Aorta (tissue), 5 donors: Measurements from ENCODE around the gene CRYZL1. TPM values are rescaled to one million over a fixed set of nuclear protein-coding genes. Genes with fewer than 3 reads are reported as not detected.
"Not testable (repeated sequence)": the region's sequence is repeated elsewhere in the genome, so short reads cannot be mapped to it uniquely, and the experiment has no call there.

Source experiments
- ATAC-seq: fragments of 200-7000 bp; cut with Tn5 transposase; one replicate; pipeline ENCODE4 v1.9.1; 2022; ENCODE audit warnings: moderate library complexity; ENCODE audit not compliant: low FRiP score
- DNase-seq, 2 donors: peaks; one replicate each; pipeline ENCODE4 v3.0.0-alpha.2; 2020
- H3K27ac ChIP-seq, 2 donors: one replicate each; pipeline ENCODE4 v1.5.1; 2013; ENCODE audit warnings: low read length in 2 of 2, mild to moderate bottlenecking in 2 of 2, moderate library complexity in 2 of 2, control low read depth in 1 of 2, inconsistent platforms in 1 of 2, low read depth in 1 of 2
- H3K27me3 ChIP-seq, 2 donors: one replicate each; pipeline ENCODE4 v1.6.1; 2013; ENCODE audit warnings: control low read depth in 1 of 2, low read length in 1 of 2, mild to moderate bottlenecking in 1 of 2, moderate library complexity in 1 of 2; ENCODE audit not compliant: insufficient read depth in 2 of 2, control insufficient read depth in 1 of 2
- H3K36me3 ChIP-seq, 2 donors: one replicate each; pipeline ENCODE4 v1.6.1; 2013; ENCODE audit warnings: control low read depth in 1 of 2, low read length in 1 of 2, mild to moderate bottlenecking in 1 of 2; ENCODE audit not compliant: insufficient read depth in 2 of 2, control insufficient read depth in 1 of 2
- H3K4me1 ChIP-seq, 2 donors: one replicate each; pipeline ENCODE4 v1.6.1; 2013; ENCODE audit warnings: low read length in 2 of 2, control low read depth in 1 of 2, mild to moderate bottlenecking in 1 of 2, moderate library complexity in 1 of 2; ENCODE audit not compliant: insufficient read depth in 2 of 2, control insufficient read depth in 1 of 2
- H3K4me3 ChIP-seq, 2 donors: one replicate each; pipeline ENCODE4 v1.5.1; 2013; ENCODE audit warnings: low read length in 2 of 2, control low read depth in 1 of 2, mild to moderate bottlenecking in 1 of 2
- H3K9me3 ChIP-seq: one replicate; pipeline ENCODE4 v1.6.1; 2013; ENCODE audit warnings: mild to moderate bottlenecking, low read length; ENCODE audit not compliant: control insufficient read depth
- WGBS, 2 donors: extraction: QIAGEN DNeasy Blood & Tissue Kit; methylation state at CpG; one replicate each; pipeline ENCODE4 v1.1.7; 2013; 5-methylcytosine and 5-hydroxymethylcytosine counted together
- intact Hi-C, 2 donors: fragments of 100-400 bp; cut with DNase I; formaldehyde crosslinking; loops; one replicate each; pipeline versions ENCODE4 v1.14.2 to v1.15.0; 2022
- polyA plus RNA-seq, 2 donors: library from polyadenylated mRNA; stranded (reverse); fragments of 200-250 nt; gene quantifications; one replicate each; pipeline ENCODE4 v1.2.3, GENCODE V29; 2013
- total RNA-seq, 2 donors: library from RNA; stranded (reverse); fragmentation: NEBNext Ultra II Directional; extraction: Animal tissue kit (Norgen Biotek cat#: 25700); gene quantifications; one replicate each; pipeline ENCODE4 v1.2.1, GENCODE V29; 2021
- donor health status: healthy with polysubstance abuse.
- donor health status: Bipolar disorder and iron deficiency.
- donor health status: DM: no; HTN: no; CAD: no.
- donor health status: DM: no; HTN: no; CAD: no.
- donor health status: DM: yes; HTN: yes; CAD: no.

Gene CRYZL1
- total and polyA plus RNA-seq, 4 donors = 49.4 to 65.2 (median 61.5) TPM

DNA sequence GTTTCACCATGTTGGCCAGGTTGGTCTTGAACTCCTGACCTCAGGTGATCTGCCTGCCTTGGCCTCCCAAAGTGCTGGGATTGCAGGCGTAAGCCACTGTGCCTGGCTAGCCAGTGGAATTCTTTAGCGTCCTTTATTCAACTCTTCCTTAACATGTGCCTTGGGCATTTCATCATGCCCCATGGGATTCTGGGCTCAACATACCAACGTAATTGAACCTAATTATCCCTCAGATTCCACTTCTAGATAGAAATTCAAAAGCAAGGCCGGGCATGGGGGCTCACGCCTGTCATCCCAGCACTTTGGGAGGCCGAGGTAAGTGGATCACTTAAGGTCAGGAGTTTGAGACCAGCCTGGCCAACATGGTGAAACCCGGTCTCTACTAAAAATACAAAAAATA is 15.4 kb downstream of the CRYZL1 start:
- H3K27ac ChIP-seq, DNase-seq, H3K9me3 ChIP-seq, ATAC-seq, H3K36me3 ChIP-seq, H3K4me1 ChIP-seq, H3K27me3 ChIP-seq, intact Hi-C loops, H3K4me3 ChIP-seq: not testable (repeated sequence)
- WGBS, 2 donors = 90 to 91% methylated on average over 7 of the region's 7 CpGs

DNA sequence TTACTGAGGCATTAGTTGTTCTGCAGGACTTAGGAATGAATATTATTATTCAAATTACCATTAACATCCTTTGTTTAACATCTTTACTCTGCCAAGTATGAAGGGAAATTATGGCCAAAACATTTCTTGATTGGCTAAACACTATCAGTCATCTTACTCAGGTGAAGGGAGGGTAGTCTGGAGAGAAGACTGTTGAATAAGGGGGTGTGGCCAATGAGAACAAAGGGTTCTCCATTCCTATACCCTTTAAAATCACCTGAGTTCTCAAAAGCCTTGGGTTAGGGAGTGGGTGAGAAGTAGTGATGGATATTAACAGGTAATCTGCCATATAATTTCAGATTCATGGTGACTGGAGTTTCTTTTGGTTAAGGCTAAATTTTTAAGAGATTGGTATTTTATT is 19.3 kb downstream of the CRYZL1 start:
- DNase-seq (no peak), ATAC-seq (no peak)
- Histone ChIP-seq H3K9me3 (no peaks in the 10 kb centered on the region), H3K4me1 (no peaks in the 10 kb centered on the region), H3K4me3 (no peak overlapping the region), H3K27me3 (no peaks in the 10 kb centered on the region), H3K27ac (no peak overlapping the region), H3K36me3 (peaks cover 0 to 2% of the 10 kb centered on the region in 2 donors)
- intact Hi-C loops = no loop called here

DNA sequence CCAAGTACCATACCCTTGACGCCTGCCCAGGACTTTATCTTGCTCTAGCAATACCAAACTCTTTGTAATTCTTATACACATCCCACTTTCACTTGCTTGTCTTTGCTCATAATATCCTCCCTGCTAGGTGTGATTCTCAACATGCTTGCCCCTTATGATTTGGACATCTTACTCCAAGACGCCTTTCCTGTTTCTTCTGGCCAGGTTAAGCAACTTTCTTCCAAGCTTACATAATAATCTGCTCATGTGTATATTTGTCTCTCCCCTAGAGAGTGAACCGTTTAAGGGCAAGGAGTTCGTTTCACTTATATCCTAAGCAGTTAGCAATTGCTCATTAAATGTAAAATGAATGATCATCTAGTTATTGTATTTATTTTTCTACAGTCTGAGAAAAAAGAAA is 21.8 kb downstream of the CRYZL1 start:
- H3K27ac ChIP-seq = no peak overlapping the region
- no peak for DNase-seq
- no peak overlapping the region for H3K4me3 ChIP-seq
- no peaks in the 10 kb centered on the region for H3K4me1 ChIP-seq
- no peaks in the 10 kb centered on the region for H3K9me3 ChIP-seq
- WGBS, 2 donors = 88 to 89% methylated on average over 4 of the region's 4 CpGs
- intact Hi-C loops = no loop called here
- no peaks in the 10 kb centered on the region for H3K27me3 ChIP-seq
- H3K36me3 ChIP-seq = peaks cover 0 to 2% of the 10 kb centered on the region in 2 donors
- no peak for ATAC-seq

DNA sequence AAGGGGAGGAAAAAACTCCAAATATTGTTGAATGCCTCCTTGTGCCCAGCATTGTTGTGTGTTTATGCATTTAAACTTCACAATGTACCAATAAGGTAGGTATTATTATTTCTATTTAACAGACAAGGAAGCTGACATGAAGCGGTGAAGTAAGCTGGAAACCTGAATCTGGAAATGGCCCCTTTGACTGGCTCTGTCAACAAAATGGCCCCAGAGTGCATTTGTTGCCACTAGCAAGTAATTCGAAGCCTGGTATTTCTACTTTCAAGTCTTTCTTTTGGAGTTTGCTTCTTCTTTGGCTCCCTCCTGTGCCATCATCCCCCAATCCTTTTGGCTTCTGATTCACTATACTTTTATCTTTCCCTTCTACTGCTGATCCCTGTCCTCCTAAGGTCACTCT is 23.1 kb downstream of the CRYZL1 start:
- Histone ChIP-seq H3K27me3 (no peaks in the 10 kb centered on the region), H3K36me3 (peaks cover 0 to 2% of the 10 kb centered on the region in 2 donors), H3K4me3 (no peak overlapping the region), H3K4me1 (no peaks in the 10 kb centered on the region), H3K9me3 (no peaks in the 10 kb centered on the region), H3K27ac (no peak overlapping the region)
- no peak for ATAC-seq
- intact Hi-C loops = no loop called here
- DNase-seq = no peak
- WGBS, 2 donors = 99 to 100% methylated on average over 2 of the region's 2 CpGs

DNA sequence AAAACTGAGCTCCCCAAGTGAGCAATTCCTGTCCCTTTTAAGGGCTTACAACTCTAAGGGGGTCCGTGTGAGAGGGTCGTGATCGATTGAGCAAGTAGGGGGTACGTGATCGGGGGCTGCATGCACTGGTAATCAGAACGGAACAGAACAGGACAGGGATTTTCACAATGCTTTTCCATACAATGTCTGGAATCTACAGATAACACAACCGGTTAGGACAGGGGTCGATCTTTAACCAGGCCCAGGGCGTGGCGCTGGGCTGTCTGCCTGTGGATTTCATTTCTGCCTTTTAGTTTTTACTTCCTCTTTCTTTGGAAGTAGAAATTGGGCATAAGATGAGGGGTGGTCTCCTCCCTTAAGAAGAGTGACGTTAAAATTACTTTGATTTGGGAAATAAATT is 24.0 kb downstream of the CRYZL1 start:
- H3K27ac ChIP-seq, H3K36me3 ChIP-seq, H3K9me3 ChIP-seq, H3K4me3 ChIP-seq, DNase-seq, H3K27me3 ChIP-seq, ATAC-seq, intact Hi-C loops, H3K4me1 ChIP-seq: not testable (repeated sequence)
- 94 to 95% methylated on average over 11 of the region's 11 CpGs for WGBS, 2 donors

DNA sequence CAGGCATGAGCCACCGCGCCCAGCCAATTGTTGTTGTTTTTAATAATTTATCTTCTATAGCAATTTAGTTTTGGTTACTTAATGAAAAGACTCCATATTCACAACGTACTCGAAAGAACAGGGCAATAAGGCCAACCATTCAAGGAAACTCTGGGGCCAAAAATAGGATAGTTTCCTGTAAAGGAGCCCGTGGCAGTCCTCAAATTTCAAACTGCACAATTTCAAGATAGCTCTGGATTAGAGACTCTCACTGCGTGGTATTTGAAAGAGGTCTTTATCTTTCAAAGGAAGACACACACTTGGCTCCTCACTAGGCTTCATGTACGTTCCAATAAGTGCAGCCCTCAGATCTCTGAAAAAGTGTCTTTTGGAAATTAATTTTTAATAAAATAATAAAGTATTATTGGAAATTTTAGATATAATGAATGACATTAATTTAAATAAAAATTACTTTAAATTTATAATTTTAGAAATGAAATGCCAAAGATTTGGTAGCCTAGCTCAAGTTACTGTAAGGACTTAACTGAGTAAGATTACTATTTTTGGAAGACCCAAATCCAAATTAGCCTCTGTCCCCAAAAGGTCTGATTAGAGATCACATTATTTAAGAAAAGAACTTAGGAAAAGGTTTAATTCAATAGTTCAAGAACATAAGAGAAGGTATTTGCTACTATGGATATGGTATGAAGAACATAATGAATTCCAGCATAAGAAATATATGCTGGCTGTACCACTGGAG is 30.4 kb downstream of the CRYZL1 start:
- intact Hi-C loops = no loop called here
- DNase-seq (no peak), ATAC-seq (no peak)
- Histone ChIP-seq H3K4me1 (no peaks in the 10 kb centered on the region), H3K4me3 (no peak overlapping the region), H3K27me3 (no peaks in the 10 kb centered on the region), H3K36me3 (peaks cover 0 to 3% of the 10 kb centered on the region in 2 donors), H3K27ac (no peak overlapping the region), H3K9me3 (no peaks in the 10 kb centered on the region)
- whole genome bisulfite sequencing, 2 donors = 90 to 92% methylated on average over 7 of the region's 7 CpGs

DNA sequence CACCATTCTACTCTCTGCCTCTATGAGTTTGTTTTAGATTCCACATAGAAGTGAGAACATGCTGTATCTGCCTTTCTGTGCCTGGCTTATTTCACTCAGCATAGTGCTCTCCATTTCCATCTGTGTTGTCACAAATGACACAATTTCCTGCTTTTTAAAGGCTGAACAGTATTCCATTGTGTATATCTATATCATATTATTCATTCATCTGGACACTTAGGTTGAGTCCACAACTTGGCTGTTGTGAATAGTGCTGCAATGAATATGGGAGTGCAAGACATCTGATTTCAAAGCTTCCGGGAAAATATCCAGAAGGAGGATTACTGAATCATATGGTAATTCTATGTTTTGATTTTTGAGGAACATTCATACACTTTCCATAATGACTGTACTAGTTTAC is 33.0 kb downstream of the CRYZL1 start:
- Histone ChIP-seq H3K9me3 (no peaks in the 10 kb centered on the region), H3K27ac (no peak overlapping the region), H3K27me3 (no peaks in the 10 kb centered on the region), H3K4me3 (no peak overlapping the region), H3K36me3 (peaks cover 0 to 3% of the 10 kb centered on the region in 2 donors), H3K4me1 (no peaks in the 10 kb centered on the region)
- ATAC-seq (no peak), DNase-seq (no peak)
- intact Hi-C loops = no loop called here
- 53 to 65% methylated on average over 1 of the region's 1 CpG for WGBS, 2 donors

DNA sequence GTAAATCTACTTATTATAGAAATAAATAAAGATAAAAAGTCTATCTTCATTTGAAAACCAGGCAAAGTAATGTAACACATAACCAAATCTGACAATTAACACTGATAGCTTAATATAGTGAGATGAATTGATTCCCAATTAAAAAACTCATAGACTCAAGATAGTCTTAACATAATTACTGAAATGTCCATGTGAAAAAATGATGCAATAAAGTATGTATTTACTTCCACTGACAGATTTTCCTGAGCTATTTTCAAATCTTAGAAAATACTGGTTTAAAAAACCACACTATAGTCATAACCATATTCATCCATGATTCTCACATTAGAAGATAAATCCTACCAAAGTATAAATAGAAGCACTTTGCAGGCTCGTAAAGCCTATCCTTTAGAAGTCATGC is 43.5 kb downstream of the CRYZL1 start:
- intact Hi-C loops = no loop called here
- 68% methylated on average over 1 of the region's 1 CpG for WGBS, 2 donors
- Histone ChIP-seq H3K4me3 (no peak overlapping the region), H3K27me3 (no peaks in the 10 kb centered on the region), H3K4me1 (no peaks in the 10 kb centered on the region), H3K36me3 (peaks cover 0 to 2% of the 10 kb centered on the region in 2 donors), H3K9me3 (no peaks in the 10 kb centered on the region), H3K27ac (no peak overlapping the region)
- ATAC-seq = no peak
- no peak for DNase-seq
